Gastrocnemius medialis (tissue), 4 donors: ENCODE data around the gene PDE6A. TPM values are rescaled to one million over a fixed set of nuclear protein-coding genes. Genes with fewer than 3 reads are reported as not detected.

ENCODE experiments used
- ATAC-seq, 2 donors: fragments of 150-250 bp; one replicate each; pipeline ENCODE4 v1.9.1; 2016
- DNase-seq, 2 donors: peaks; one replicate each; pipeline ENCODE4 v3.0.0-alpha.2; 2019
- H3K27ac ChIP-seq, 4 donors: fragments of 200-600 bp; sonication (generic); 1 replicate in 1 of 4; 2 replicates in 3 of 4; pipeline ENCODE4 v1.5.1; 2016 to 2018; ENCODE audit warnings: mild to moderate bottlenecking in 2 of 4, moderate library complexity in 1 of 4
- H3K27me3 ChIP-seq, 3 donors: fragments of 200-600 bp; sonication (generic) in 2 of 3; 1 replicate in 1 of 3; 2 replicates in 2 of 3; pipeline versions ENCODE4 v1.5.1 to v1.6.0; 2016 to 2019; ENCODE audit warnings: mild to moderate bottlenecking in 1 of 3, moderate library complexity in 1 of 3
- H3K36me3 ChIP-seq, 2 donors: fragments of 200-600 bp; sonication (generic) in 1 of 2; one replicate each; pipeline ENCODE4 v1.5.1; 2017 to 2018
- H3K4me1 ChIP-seq, 2 donors: fragments of 200-600 bp; sonication (generic) in 1 of 2; one replicate each; pipeline ENCODE4 v1.5.1; 2016 to 2017; ENCODE audit warnings: mild to moderate bottlenecking in 2 of 2
- H3K4me3 ChIP-seq, 4 donors: fragments of 200-600 bp; sonication (generic) in 3 of 4; 1 replicate in 1 of 4; 2 replicates in 3 of 4; pipeline ENCODE4 v1.5.1; 2016 to 2019; ENCODE audit warnings: mild to moderate bottlenecking in 2 of 4
- H3K9me3 ChIP-seq, 3 donors: fragments of 200-600 bp; sonication (generic) in 2 of 3; 1 replicate in 1 of 3; 2 replicates in 2 of 3; pipeline ENCODE4 v1.5.1; 2016 to 2019
- CTCF ChIP-seq, 5 experiments: fragments of 450-650 bp in 3 of 5; fragments of 200-600 bp in 2 of 5; sonication (generic) in 2 of 5; IDR thresholded peaks in 4 of 5; conservative IDR thresholded peaks in 1 of 5; 1 replicate in 4 of 5; 2 replicates in 1 of 5; pipeline ENCODE4 v1.5.1; 2016 to 2019; ENCODE audit warnings: antibody characterized with exemption in 5 of 5, mild to moderate bottlenecking in 3 of 5, moderate library complexity in 3 of 5
- POLR2A ChIP-seq, 2 donors: fragments of 450-650 bp; IDR thresholded peaks; one replicate each; pipeline ENCODE4 v1.6.1; 2017; ENCODE audit warnings: antibody characterized with exemption in 2 of 2, mild to moderate bottlenecking in 2 of 2, moderate library complexity in 2 of 2
- in situ Hi-C, 4 donors: fragments of 200-750 bp; cut with MboI; loops; one replicate each; pipeline versions ENCODE4 v1.15.0 to v1.8.0; 2017; ENCODE audit warnings: low sequenced_read_pairs in 4 of 4
- intact Hi-C: fragments of 100-400 bp; cut with DNase I; formaldehyde crosslinking; loops from one replicate; pipeline ENCODE4 v1.15.1; 2023; ENCODE audit warnings: low total_unique reads
- total RNA-seq, 4 donors: library from RNA; depleted of rRNA; stranded (reverse); fragments of >200 nt; gene quantifications; one replicate each; pipeline versions ENCODE4 v1.1.0 to v1.2.3, GENCODE V29; 2016

The PDE6A gene
- total RNA-seq, 4 donors from 2014 or later, result not detected

GRCh38 chr5:149961957-149962409 is 17.4 kb upstream of the PDE6A start:
- no peaks in the 10 kb centered on the region for H3K9me3 ChIP-seq
- in situ Hi-C loops (no loop called here), intact Hi-C loops (loop anchor here (2.0 to 5.0 kb wide), 2 partner anchors 39 to 105 kb away; partner anchors contain the start of genes HMGXB3 and TIGD6)
- H3K27me3 ChIP-seq, result no peaks in the 10 kb centered on the region
- H3K36me3 ChIP-seq, result no peaks in the 10 kb centered on the region
- no peak overlapping the region for H3K27ac ChIP-seq
- ATAC-seq (no peak), DNase-seq (no peak)
- H3K4me1 ChIP-seq, result peaks cover 8 to 15% of the 10 kb centered on the region in 2 donors
- TF ChIP-seq CTCF (IDR thresholded peaks at IDR 0.05 in 4 of 5, conservative IDR thresholded peaks at IDR 0.05 in 1 of 5) (peak in 2 of 5 experiments; percentile 14 to 24), POLR2A (IDR thresholded peaks at IDR 0.05) (no peak)
- H3K4me3 ChIP-seq, result no peak overlapping the region

DNA sequence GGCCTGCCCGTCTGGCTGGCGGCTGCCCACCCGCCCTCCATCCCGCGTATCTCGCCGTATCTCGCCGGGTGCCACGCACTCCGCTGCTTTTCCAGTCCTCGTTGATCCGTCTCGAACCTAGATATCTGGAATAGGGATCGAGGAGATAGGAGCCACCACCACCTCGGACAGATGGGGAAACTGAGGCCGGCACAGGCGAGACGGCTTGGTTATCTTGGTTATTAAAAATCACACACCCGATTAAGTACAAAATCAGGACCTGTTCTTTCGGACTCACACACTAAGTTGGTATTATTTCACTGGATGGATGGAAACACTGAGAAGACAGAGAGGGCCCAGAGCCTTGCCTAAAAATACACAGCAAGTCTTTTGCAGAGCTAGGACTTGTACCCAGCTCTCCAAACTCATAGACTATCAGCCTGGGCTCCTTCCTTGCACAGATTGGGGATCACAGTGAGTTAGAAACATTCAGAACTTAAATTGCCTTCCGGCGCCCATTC is 16.6 kb upstream of the PDE6A start:
- TF ChIP-seq POLR2A (IDR thresholded peaks at IDR 0.05), result no peak
- no peak for TF ChIP-seq CTCF (IDR thresholded peaks at IDR 0.05 in 4 of 5, conservative IDR thresholded peaks at IDR 0.05 in 1 of 5)
- Histone ChIP-seq H3K27ac (peak overlapping the region; percentile 89 to 93 (median 90)), H3K4me1 (peaks cover 8 to 15% of the 10 kb centered on the region in 2 donors), H3K27me3 (no peaks in the 10 kb centered on the region), H3K4me3 (peak overlapping the region; percentile 83 to 97 (median 93)), H3K36me3 (no peaks in the 10 kb centered on the region), H3K9me3 (no peaks in the 10 kb centered on the region)
- in situ Hi-C loops, result no loop called here
- ATAC-seq (no peak), DNase-seq (no peak)
- intact Hi-C loops, result loop anchor here (2.0 to 5.0 kb wide), 2 partner anchors 40 to 104 kb away; partner anchors contain the start of genes HMGXB3 and TIGD6

DNA sequence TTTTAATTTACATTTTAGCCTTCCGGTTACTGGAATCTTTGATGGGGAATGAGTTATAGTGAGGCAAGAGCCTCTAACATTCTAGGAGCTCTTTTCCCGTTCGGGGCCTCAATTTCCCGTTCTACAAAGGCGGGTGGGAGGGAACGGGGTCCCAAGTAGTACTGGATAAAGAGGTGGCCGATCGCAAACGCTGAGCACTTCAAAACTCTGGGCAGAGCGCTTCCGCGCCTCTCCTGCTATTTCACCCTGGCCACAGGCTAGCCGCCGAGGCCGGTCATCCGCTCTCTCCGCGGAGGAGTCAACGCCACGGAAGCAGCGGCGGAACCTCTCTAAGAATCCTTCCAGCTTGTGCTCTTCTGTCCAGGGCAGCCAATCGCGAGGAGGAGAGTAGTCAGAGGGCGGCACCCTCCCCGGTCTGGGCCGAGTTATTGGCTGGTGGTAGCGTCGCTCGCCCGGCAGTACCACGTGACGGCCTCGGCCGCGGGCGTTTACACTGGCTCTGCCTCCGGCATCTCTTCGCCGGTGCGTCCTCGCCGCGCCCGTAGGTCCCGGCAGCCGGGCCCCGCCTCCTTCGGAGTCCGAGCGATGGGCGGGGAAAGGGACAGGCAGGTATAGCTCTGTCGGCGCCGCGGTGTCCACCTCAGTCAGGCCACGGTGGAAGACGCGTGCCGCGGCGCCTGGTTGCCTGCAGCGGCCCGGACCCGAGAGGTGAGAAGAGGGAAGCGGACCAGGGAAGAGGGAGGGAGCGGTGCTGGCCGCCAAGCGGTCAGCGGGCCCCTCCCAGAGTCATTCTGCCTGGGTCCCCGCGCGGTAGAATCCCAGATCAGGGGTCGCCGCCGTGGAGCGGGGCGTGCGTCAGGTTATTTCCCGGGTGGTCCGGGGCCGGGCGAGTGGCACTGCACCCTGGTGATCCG is 15.9 kb upstream of the PDE6A start, which contains the start of gene SLC26A2:
Gene SLC26A2 (plus strand): TSS at position 487 of the 914 bp plus-strand sequence. CDS start 16,895 bp downstream, outside the sequence.
- peak; percentile 98 to 99 for DNase-seq
- peak; percentile 97 to 99 for ATAC-seq
- intact Hi-C loops (loop anchor here (1.0 to 5.0 kb wide), 3 partner anchors 28 to 103 kb away; partner anchors contain the start of genes HMGXB3 and TIGD6), in situ Hi-C loops (no loop called here)
- Histone ChIP-seq H3K27ac (peak within 1 kb of the TSS; percentile 89 to 93 (median 90)), H3K27me3 (no peaks in the 10 kb centered on the region), H3K36me3 (no peaks in the 10 kb centered on the region), H3K4me3 (peak within 1 kb of the TSS; percentile 83 to 97 (median 93)), H3K4me1 (peaks cover 8 to 15% of the 10 kb centered on the region in 2 donors), H3K9me3 (no peaks in the 10 kb centered on the region)
- TF ChIP-seq CTCF (IDR thresholded peaks at IDR 0.05 in 4 of 5, conservative IDR thresholded peaks at IDR 0.05 in 1 of 5) (peak in 1 of 5 experiments; percentile 14), POLR2A (IDR thresholded peaks at IDR 0.05) (peak; percentile 93 to 97)

DNA sequence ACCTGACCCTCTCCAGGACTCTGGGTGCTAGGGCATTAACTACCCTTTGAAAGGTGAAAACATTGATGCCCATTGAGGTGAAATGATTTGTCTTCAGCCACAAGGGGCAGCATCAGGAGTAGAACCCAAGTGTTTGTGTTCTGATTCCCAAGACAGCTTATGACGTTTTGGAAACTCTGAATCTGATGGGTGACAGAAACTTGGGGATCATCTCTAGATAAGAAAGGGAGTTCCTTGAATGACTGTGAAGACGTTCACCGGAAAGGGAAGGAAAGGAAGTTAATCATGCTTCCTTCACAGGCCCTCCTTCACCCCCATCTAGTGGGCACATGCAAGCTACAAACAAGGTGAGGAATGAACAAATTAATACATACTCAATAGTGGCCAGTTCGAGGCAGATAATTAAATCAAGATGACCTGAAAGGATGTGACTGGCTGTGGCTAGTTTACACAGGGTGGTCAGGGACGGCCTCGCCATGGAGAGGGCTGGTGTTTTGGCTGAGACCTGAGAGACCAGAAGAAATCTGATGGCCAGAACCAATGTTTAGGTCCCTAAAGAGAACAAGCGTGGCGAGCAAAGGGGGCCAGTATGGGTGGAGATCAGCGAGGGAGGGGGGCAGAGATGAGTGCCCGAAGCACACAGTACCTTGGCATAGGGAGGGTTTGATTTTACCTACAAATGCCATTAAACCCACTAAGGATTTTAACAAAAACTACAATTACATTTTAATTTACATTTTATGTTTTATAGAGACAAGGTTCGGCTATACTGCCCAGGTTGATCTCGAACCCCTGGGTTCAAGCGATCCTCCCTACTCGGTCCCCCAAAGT is 15.0 kb upstream of the PDE6A start:
- no peaks in the 10 kb centered on the region for H3K36me3 ChIP-seq
- H3K9me3 ChIP-seq, result no peaks in the 10 kb centered on the region
- TF ChIP-seq CTCF (IDR thresholded peaks at IDR 0.05 in 4 of 5, conservative IDR thresholded peaks at IDR 0.05 in 1 of 5), result peak in 3 of 5 experiments; percentile 26 to 49 (median 40)
- no peak for TF ChIP-seq POLR2A (IDR thresholded peaks at IDR 0.05)
- H3K27ac ChIP-seq, result peak overlapping the region; percentile 89 to 93 (median 90)
- ATAC-seq (no peak), DNase-seq (no peak)
- peaks cover 8 to 15% of the 10 kb centered on the region in 2 donors for H3K4me1 ChIP-seq
- H3K27me3 ChIP-seq, result no peaks in the 10 kb centered on the region
- in situ Hi-C loops (no loop called here), intact Hi-C loops (loop anchor here (1.0 to 5.0 kb wide), 3 partner anchors 27 to 102 kb away; partner anchors contain the start of genes HMGXB3 and TIGD6)
- peak overlapping the region; percentile 83 to 97 (median 93) for H3K4me3 ChIP-seq
